GM15510 (cell line): ENCODE data around the gene GNMT.

Experiments
- POLR2A ChIP-seq: IDR thresholded peaks from 3 replicates; pipeline ENCODE4 v1.6.1; 2011; ENCODE audit warnings: borderline replicate concordance; ENCODE audit not compliant: insufficient read length; ENCODE audit errors: extremely low read depth

Gene GNMT

DNA sequence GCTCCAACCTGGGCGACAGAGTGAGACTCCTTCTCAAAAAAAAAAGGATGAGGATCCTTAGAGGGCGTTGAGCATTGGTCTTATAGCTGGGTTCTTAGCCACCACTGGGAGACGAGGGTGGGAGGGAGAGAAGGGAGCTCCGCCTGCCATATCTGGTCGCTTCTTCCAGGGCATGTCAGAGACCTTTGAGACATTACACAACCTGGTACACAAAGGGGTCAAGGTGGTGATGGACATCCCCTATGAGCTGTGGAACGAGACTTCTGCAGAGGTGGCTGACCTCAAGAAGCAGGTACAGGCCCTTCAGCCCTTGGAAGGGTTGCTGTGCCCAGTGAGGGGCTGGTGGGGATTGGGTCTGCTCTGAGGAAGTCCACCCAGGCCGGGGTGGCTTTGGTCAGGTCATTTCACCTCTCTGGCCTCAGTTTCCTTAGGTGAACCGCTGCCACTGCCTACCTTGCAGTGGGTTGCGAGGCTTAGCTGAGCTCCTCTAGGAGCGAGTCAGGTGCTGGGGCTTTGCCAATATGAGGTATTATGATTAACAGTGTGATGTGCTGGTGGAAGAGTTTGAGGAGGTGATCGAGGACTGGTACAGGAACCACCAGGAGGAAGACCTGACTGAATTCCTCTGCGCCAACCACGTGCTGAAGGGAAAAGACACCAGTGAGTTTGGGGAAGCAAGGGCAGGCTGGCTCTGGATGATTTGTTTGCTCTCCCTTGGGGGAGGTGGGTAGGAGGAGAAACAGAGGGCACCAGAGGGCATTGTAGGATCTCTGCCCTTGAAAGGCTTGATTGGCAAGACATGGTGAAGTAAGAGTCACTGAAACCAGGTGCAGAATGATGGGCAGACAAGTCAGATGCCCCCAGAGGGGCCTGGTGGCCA is 22.8 kb upstream of the GNMT start:
- no peak for TF ChIP-seq POLR2A

DNA sequence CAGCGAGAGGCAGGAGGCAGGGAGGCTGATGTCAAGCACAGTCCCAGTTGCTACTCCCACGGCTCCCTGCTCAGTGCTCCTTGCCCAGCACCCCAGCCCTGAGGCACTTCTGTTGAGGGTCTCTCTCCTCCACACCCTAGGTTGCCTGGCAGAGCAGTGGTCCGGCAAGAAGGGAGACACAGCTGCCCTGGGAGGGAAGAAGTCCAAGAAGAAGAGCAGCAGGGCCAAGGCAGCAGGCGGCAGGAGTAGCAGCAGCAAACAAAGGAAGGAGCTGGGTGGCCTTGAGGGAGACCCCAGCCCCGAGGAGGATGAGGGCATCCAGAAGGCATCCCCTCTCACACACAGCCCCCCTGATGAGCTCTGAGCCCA is 22.1 kb upstream of the GNMT start:
- no peak for TF ChIP-seq POLR2A

DNA sequence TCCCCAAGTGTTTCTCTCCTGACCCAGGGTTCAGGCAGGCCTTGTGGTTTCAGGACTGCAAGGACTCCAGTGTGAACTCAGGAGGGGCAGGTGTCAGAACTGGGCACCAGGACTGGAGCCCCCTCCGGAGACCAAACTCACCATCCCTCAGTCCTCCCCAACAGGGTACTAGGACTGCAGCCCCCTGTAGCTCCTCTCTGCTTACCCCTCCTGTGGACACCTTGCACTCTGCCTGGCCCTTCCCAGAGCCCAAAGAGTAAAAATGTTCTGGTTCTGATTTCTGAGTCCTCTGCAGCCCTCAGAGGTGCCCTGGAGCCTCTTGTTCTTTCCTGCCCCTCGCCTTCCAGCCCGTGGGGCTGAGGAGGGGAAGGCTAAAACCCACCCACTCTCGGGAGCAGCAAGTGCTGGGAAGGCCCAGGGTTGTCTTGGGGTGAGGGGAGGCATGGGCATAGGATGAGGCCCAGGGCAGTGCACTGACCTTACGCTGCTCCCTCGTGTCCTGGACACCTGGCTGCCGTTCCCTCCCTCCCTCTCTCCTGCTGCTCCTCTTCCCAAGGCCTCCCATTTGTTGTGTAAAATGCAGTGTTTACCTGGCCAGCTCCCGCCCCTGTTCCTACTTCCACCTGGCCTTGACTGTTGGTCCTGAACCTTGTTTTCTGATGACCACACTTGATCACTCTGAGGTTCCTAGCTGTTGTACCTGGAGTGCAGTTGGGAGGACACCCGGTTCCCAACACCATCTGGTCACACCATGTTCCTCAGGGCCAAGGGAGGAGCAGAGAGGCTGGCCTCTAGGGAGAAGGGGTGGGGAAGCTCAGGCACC is 21.4 kb upstream of the GNMT start:
- TF ChIP-seq POLR2A: peak; percentile 2

DNA sequence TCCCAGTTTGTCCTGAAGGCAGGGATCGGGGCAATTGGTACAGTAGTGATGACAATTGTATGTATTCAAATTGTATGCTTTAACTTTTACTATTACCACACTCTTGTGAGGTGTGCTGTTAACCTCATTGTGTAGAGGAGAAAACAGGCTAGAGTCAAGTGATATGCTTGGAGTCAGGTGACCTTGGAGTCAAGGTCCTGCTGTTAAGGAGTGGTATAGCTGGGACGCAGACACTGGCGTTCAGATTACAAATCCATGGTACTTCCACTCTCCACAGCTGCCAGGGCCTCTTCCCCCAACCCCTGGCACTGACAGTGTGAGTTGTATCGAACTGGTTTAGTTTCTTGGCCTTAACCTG is 20.8 kb upstream of the GNMT start:
- no peak for TF ChIP-seq POLR2A

DNA sequence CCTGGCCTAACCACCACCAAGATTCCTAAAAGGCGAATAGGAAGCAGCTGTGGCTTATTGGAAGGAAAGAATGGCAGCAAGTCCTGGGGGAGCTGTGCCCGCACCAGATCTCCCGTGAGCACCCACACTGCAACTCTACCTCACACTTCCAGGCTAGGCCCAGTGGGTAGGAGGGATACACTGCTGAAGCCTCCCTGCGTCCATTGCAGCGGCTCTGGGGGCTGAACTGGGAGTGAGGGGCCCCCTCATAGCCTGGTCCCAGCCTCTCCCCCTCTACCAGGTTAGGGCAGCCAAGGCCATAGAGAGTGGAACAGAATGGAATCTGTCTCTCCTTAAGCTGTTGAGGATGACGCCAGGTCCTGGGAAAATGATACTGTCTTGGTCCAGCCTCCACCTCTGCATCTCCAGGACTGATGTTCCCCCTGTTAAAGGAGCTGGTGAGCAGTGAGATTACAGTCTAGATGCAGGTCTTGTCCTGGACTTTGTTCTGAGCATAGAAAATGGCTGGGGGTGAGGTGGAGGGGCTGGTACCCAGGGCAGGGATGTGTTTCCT is 20.0 kb upstream of the GNMT start:
- TF ChIP-seq POLR2A: no peak

DNA sequence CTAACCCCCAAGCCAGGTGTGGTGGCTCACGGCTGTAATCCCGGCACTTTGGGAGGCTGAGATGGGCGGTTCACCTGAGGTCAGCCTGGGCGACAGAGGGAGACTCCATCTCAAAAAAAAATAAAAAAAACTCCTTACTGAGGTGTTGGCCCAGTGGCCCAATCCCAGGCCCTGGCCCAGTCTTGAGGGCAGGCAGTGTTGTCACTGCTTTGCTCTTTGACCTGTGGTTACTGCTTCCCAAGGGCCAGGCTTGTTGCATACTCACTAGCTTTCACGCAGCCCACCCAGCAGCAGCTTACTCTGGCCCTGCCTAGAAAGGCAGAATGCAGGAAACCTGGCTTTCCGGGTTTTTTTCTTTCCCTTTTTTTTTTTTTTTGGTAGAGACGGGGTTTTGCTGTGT is 18.1 kb upstream of the GNMT start:
- TF ChIP-seq POLR2A: no peak

DNA sequence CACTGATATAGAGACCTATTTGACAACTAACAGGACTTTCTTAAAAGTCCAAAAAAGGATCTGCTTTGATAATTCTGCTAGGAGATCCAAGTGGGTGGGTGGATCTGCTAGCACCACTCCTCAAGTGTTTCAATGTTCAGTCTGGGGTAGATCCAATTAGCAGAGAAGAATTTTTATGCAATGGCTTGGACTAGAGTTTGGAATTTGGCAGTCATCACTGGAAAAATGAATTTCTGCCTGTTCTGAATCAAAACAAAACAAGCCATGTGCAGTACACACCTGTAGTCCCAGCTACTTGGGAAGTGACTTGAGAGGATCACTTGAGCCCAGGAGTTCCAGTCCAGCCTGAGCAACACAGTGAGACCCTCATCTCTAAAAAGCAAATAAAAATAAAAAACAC is 12.6 kb upstream of the GNMT start:
- no peak for TF ChIP-seq POLR2A

DNA sequence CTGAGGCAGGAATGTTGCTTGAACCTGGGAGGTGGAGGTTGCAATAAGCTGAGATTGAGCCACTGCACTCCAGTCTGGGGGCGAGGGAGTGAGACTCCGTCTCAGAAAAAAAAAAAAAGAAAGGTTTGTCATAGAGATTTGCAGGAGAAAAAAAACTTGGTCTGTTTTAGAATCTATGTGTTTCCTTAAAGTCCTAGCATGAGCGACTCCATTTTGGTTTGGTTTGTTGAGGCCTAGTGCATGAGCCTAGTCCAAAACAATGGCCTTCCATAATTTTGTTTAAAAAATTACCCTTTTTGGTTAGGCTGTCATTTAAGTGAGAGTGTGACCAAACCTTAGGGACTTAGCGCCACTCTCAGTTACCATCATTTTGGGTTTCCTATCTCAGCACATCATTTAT is 8.2 kb upstream of the GNMT start:
- TF ChIP-seq POLR2A: no peak

DNA sequence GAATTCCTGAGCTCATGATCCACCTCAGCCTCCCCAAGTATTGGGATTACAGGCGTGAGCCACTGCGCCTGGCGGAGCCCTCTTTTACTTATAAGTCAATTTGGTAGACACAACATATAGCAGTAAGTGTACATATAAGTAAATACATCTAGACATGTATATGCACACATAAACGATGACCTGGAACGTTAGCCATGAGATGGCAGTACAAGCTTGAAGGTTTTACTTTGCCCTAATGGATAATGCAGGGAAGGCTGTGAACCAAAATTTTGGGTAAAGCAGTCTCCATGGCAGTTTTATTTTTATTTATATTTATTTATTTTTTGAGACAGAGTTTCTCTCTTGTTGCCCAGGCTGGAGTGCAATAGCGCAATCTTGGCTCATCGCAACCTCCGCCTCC is 2.4 kb upstream of the GNMT start:
- TF ChIP-seq POLR2A: no peak

DNA sequence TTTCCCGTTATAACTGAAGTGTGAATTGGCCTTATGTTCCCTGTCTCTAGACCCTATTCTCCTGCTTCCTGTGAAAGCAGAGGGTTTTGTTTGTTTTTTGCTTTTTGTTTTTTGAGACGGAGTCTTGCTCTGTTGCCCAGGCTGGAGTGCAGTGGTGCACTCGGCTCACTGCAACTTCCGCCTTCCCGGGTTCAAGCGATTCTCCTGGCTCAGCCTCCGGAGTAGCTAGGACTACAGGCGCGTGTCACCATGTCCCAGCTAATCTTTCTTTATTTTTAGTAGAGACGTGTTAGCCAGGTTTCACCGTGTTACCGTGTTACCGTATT is 674 bp upstream of the GNMT start:
- no peak for TF ChIP-seq POLR2A

DNA sequence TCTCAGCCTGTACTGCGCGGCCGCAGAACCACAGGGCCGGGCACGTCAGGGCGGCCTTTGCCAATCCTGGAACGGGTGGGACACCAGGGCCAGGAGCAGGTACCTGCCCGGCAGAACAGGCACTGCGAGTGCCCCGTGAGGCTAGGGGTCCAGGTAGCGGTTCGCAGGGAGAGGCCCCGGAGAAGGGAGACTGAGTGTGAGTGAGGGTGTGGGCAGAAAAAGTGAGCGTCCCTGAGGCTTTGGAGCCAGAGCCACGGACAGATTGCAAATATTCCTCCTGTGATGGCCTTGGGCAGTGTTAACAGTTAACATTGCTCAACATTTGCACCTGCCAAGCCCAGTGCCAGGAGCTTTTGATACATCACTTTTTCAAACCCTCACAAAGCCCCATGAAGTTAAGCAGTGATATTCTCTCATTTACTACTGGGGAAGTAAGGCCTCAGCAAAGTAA is 491 bp downstream of the GNMT start:
- TF ChIP-seq POLR2A: no peak

DNA sequence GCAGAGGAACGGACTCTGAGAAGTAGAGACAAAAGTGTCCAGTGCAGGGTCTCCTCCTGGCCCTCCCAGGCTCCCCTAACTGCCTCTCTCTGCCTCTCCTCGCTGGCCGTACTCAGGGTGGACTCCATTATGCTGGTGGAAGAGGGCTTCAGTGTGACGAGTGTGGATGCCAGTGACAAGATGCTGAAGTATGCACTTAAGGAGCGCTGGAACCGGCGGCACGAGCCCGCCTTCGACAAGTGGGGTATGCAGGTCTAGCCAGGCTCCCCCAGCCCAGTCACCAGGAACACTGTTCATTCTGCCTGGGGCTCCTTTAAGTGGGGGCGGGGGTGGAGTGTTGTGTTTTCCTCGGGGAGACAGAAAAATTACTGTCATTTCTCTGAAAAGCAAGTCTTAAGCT is 1.5 kb downstream of the GNMT start:
- TF ChIP-seq POLR2A: no peak

DNA sequence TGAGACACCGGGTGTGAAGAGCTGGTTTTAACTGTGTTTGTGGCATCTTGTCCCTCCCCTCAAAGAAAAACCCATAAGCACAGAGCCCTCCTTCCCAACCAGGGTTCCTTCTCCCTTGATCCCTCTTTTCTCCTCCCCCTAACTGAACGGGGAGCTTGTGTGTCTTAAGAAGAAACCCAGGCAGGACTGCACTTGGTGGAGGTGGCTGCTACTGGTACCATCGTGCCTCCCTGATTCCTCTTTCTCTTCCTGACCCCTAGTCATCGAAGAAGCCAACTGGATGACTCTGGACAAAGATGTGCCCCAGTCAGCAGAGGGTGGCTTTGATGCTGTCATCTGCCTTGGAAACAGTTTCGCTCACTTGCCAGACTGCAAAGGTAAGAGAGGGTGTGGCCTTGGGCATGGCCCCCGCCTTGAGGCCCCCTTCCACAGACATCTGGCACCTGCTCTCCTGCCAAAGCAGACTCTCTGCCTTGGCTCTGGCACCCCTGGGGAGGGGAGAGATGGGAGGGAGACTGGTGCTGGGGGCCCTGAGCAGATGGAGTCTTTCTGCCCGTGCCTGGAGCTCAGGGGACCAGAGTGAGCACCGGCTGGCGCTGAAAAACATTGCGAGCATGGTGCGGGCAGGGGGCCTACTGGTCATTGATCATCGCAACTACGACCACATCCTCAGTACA is 2.1 kb downstream of the GNMT start:
- no peak for TF ChIP-seq POLR2A

DNA sequence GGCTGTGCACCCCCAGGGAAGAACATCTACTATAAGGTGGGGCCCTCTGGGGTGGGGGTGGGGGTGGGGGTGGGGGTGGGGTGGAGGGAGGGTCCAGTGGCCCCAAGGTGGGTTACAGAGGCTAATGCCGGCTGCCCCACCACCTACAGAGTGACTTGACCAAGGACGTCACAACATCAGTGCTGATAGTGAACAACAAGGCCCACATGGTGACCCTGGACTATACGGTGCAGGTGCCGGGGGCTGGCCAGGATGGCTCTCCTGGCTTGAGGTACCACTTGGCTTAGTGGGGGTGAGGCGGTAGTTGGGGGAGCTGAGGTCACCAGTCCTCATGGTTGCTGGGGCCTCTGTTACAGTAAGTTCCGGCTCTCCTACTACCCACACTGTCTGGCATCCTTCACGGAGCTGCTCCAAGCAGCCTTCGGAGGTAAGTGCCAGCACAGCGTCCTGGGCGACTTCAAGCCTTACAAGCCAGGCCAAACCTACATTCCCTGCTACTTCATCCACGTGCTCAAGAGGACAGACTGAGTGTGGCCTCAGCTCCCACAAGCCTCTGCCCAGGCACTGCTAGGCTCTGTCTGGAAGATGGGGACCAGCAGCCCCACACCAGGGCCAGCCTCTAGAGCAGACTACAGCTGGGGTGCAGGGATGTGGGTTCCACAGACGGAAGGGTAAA is 2.8 kb downstream of the GNMT start:
- TF ChIP-seq POLR2A: no peak
